ENCODE data around the gene GDF2.

The GDF2 gene

DNA sequence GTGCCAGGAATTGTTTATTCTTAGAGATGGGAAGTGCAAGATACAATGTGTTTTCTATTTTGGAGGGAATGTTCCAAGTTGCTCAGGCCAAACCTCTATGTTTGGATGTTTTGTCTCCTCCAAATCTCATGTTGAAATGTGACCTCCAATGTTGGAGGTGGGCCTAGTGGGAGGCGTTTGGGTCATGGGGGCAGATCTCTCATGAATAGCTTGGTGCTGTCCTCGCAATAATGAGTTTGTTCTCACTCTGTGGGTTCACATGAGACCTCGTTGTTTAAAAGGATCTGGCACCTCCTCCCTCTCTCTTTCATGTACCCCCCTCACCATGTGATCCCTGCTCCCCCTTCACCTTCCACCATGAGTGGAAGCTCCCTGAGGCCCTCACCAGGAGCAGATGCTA, 30.6 kb upstream of the GDF2 start:
- DNase-seq (ENCODE audit: low read depth in 2 of 2): no peak

- DNase-seq (ENCODE audit: low read depth in 2 of 2): no peak
These were observed 28.2 kb upstream of the GDF2 start for GRCh38 chr10:47294057-47294456.

- DNase-seq (ENCODE audit: low read depth in 2 of 2): no peak
These were observed 27.8 kb upstream of the GDF2 start for GRCh38 chr10:47294501-47294900.

DNA sequence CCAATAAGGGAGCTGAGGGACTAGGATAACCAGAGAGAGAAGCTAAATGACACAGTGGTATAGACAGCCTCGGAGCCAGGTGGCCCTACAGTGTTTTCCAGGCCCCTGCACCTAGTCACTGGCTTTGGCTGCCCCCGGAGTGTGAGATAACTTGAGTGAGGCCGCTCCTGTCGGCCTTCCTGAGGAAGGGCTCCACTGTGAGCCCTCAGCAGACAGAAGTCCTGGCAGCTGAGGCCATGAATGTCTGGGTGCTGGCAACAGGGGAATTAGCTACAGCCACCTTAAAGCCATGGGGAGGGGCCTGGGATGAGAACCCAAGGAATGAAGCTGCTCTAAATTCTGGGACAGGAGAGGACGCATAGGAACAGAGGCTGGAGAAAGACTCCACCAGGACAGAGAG, 26.8 kb upstream of the GDF2 start:
- DNase-seq (ENCODE audit: low read depth in 2 of 2): no peak

DNA sequence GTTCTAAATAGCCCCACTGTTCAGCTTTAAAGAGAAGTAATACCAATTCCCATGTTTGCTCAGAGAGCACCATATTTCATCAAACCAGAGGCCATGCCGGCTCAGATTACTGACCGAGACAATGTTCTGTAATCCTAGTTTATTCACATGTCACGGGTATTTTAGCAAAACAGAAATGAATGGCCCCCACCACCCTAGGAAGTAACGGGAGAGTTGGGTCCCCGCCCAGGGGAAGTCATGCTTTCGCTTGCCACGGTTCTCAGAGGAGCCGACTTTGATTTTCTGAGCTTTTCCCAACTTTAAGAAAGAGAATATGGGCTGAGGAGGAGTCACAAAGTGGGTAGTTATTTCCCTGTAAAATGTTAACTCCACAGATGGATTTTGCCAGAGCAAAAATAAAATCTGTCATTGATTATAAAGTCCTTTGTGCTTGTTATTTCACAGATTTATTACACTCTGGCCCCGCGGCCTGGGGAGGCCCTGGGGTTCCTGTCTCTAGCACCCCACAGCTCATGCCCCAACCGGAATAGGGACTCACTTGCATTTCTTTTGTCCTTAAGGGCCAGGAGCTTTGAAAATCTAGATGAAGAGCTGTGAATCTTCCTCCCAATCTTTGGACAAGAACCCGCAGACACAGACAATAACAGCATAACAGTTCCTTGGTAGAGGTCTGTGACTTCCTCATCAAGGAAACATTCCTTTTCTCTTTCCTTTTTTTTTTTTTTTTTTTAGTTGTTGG, 25.9 kb upstream of the GDF2 start:
- DNase-seq (ENCODE audit: low read depth in 2 of 2): no peak

GRCh38 chr10:47296941-47297340, 25.3 kb upstream of the GDF2 start:
- DNase-seq (ENCODE audit: low read depth in 2 of 2): no peak

DNA sequence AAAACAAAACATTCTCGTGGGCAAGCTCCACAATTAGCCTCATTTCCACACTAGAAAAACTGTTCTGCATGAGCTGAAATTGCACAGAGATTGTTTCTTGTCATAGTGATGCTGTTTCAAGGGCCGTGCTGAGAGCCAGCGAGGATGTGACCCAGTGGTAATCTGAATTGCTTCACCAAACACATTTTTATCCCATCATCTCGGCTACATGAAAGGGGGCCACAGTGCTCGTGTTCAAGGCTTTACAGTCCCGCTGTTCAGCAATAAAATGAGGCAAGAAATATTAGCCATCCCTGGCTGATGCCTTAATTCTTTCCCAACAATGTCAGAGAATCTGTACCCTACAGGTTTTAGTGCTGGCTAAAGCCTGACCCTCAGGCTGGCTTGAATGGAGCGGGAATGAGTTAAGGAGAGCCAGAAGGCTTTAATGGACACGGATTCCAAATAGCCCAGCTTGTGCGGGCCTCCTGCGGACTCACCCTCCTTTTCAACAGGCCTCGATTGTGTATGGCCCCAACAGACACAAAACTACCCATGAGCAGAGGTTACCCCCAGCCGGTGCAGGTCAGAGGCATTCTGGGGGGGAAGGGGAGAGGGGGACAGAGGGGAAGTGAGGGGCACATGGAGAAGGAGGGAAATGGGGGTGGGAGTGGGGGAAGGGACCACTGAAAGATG, 24.3 kb upstream of the GDF2 start:
- DNase-seq (ENCODE audit: low read depth in 2 of 2): no peak

DNA sequence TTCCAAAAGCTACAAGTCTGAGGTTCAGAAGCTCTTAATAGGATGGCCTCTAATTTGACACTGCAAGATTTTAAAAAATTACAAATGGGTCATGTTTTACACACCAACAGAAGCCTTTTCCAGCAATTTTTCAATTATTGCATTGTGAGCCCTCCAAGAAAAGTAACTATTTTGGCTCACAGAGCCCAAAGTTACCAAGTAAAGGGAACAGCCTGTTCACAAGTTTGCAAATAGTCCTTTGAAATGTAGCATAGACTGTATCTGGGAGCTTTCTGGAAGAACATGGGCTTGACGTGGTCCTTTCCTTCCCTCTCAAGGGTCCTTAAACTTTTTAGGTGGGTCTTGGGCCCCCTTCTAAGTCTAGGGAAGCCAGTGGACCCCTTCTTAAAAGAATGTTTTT, 23.5 kb upstream of the GDF2 start:
- no peak for DNase-seq (ENCODE audit: low read depth in 2 of 2)

DNA sequence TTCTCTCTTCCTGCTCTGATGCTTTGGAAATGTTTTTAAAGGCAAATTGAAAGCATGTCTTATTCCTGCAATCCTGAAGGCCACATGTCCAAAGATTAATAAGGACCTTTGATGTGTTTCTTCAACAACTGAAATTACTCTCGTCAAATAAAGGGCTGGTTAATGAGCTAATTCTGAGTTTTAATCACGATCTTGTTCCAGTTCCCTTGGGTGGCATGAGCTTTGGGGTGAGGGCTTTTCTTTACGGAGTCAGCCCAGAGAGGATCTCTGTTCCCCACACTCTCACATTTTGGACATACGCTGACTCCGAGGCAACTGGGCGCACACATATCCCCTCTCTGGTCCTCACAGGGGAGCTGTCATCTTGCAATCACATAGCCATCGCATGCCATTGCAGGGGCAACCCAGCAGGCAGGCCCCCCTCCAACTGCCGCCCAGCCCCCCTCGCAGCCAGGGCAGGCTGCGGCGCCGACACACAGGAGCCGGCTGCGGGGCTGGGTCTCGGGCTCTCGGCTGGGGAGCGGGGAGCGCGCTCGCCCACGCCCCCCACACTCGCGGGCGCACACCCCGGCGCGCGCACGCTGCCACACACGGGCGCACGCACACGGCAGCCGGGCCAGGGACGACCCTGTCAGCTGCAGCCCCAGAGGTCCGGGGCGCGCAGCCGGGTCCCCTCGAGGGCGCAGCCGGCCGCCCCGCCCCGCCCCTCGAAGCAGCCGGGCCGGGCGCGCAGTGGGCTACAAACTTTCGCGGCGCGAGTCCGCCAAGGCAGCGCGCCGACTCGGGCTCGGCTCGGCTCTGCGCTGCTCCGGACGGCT, 22.4 kb upstream of the GDF2 start, which contains the start of gene GDF10:
TSS of gene GDF10 (plus strand) at position 587 of the 818 bp plus-strand sequence. CDS start 455 bp downstream, outside the sequence.
- no peak for DNase-seq (ENCODE audit: low read depth in 2 of 2)

- no peak for DNase-seq (ENCODE audit: low read depth in 2 of 2)
These were observed 21.8 kb upstream of the GDF2 start for GRCh38 chr10:47300429-47300931.

DNA sequence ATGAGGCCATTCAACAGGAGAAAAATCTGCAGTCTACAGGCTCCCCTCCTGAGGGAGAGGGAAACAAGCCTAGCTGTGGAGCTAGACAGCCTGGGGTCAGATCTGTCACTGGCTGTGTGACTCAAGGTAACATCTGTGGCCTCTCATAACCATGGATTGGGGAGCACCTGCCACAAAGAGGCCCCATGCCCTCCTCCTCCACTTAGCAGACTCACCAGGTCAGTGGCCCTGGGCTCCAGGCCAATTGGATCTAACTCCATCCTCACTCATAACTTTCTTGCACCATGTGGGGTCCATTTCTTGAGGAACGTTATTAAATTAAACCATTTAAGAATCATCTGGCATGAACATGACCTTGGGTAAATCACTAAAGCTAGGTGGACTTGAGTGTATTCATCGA, 20.4 kb upstream of the GDF2 start:
- no peak for DNase-seq (ENCODE audit: low read depth in 2 of 2)

- no peak for DNase-seq (ENCODE audit: low read depth in 2 of 2)
These were observed 19.1 kb upstream of the GDF2 start for GRCh38 chr10:47303105-47303504.

DNA sequence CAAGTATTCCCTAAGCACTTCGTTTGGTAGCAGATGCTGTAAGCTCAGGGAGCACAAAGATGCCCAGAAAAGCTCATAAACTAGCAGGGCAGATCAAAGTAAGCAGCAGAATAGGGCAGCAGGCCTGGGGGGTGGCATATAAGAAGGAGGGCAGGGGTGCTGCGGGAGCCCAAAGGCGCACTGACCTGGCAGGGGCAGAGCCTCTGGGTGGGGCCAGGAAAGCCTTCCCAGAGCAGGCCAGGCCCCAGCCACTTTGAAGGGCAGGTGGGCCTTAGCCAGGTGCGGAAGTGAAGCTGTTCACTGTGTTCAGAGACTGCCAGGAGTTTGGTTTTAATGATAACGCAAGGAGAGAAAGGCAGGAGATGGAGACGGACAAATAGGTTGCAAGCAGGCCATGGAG, 18.4 kb upstream of the GDF2 start:
- DNase-seq (ENCODE audit: low read depth in 2 of 2): no peak

DNA sequence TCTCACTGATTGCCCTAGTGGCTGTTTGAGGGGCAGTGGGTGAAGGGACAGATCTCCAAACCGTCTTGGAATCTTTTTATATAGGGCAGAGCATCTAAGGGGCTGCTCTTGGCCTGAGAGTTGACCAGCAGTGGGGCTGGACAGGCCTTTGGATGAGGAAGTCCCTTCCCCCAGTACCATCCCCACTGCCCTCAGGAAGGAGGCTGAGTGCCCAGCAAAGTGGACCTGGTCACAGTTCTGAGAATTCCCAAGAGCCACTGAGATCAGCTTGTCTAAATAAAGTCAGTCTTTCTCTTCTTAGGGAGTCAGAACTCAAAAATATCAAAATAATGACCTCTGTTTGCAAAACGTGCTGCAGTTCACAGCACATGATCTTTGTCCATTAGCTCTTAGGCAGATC, 16.7 kb upstream of the GDF2 start:
- no peak for DNase-seq (ENCODE audit: low read depth in 2 of 2)

GRCh38 chr10:47306387-47307210, 15.7 kb upstream of the GDF2 start:
- no peak for DNase-seq (ENCODE audit: low read depth in 2 of 2)

- no peak for DNase-seq (ENCODE audit: low read depth in 2 of 2)
These were observed 14.9 kb upstream of the GDF2 start for GRCh38 chr10:47307381-47307780.

DNA sequence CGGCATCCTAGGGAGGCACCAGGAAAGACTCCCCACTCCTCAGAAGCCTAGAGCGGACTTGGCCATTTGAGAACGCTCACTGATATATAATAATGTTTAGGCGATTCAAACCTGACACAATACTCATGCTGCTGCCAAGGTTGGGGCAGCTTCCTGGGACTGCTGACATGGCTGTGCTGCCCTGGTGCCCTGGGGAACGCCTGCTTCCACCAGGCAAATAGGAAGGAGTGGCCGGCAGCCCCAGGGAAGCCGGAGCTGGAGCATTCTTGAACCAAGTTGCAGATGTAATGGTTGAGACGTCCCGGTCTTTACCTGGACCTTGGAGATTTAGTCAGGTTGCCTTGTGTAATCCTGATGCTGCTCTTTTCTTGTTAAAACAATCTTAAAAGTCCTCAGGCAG, 13.5 kb upstream of the GDF2 start:
- DNase-seq (ENCODE audit: low read depth in 2 of 2): no peak

GRCh38 chr10:47309408-47310089, 12.7 kb upstream of the GDF2 start:
- DNase-seq (ENCODE audit: low read depth in 2 of 2): no peak

DNA sequence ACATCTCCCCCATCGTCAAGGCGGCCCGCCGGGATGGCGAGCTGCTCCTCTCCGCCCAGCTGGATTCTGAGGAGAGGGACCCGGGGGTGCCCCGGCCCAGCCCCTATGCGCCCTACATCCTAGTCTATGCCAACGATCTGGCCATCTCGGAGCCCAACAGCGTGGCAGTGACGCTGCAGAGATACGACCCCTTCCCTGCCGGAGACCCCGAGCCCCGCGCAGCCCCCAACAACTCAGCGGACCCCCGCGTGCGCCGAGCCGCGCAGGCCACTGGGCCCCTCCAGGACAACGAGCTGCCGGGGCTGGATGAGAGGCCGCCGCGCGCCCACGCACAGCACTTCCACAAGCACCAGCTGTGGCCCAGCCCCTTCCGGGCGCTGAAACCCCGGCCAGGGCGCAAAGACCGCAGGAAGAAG, 12.2 kb upstream of the GDF2 start:
- DNase-seq (ENCODE audit: low read depth in 2 of 2): no peak

GRCh38 chr10:47311193-47311931, 10.9 kb upstream of the GDF2 start:
- no peak for DNase-seq (ENCODE audit: low read depth in 2 of 2)
